CD4-positive, alpha-beta T cell treated with Interleukin-1 beta for 1 hour (primary cell): ENCODE data around the gene SLC15A3.
"Not testable (repeated sequence)": the region's sequence is repeated elsewhere in the genome, so short reads cannot be mapped to it uniquely, and the experiment has no call there.

Experiments
- DNase-seq, 2 donors: peaks; one replicate each; pipeline ENCODE4 v3.0.0-alpha.2; 2020 to 2022

SLC15A3 gene

DNA sequence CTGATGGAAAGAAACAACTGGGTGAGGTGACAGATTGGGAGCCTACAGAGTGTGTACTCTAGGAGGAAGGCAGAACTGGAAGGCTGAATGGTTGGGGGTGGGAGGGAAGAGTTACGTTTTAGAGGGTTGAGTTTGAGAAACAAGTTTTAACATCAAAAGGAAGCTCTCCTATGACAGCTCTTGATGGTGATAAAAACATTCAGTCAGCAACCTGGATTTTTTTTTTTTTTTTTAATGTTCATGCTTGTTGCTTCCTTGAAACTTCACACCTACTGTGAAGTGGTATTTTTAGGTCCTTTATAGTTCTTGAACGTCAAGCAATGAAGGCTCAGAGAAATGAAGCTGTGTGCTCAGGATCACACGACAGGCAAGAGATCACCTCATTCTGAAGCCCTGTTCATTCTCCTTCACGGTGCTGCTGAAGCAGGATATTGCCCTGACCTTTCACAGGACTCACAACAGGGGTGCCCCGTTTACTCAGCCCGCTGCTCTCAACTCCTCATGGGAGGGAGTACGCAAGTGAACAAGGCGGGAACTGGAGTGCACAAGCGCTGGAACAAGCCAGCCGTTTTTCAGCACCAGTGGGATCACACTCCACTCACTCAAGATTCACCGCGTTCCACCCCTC is 39.6 kb downstream of the SLC15A3 start:
- DNase-seq = peak; percentile 38 to 54

GRCh38 chr11:60910711-60911380 is 41.1 kb downstream of the SLC15A3 start:
- DNase-seq = no peak

DNA sequence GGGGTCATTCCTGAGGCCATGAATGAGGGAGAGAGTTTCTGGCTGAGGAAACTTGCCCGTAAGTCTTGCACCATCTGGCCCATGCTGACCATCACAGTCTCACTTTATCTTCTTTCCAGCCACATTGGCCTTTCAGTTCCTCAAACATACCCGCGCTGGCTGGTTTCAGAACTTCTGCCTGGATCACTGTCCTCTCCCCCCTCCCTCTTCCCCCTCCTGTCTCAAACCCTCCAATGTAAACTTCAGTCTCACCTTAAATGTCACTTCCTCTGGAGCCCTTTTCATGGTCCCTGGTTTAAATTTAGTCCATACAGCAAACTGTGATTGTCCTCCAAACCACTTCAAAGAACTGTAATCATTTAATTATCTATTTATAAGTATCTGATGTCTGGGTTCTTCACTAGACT is 41.7 kb downstream of the SLC15A3 start:
- DNase-seq = peak in 1 of 2 donors; percentile 68

- DNase-seq = not testable (repeated sequence)
These were observed 42.2 kb downstream of the SLC15A3 start for GRCh38 chr11:60909680-60910280.

GRCh38 chr11:60908803-60909202 is 43.2 kb downstream of the SLC15A3 start:
- DNase-seq = no peak

GRCh38 chr11:60906132-60906972 is 45.6 kb downstream of the SLC15A3 start, which contains the start of gene PRPF19:
Gene PRPF19, minus strand, starts transcription at chr11:60906585. Its CDS starts 203 bp downstream, at chr11:60906382.
- DNase-seq = peak; percentile 98 to 99

GRCh38 chr11:60905551-60906113 is 46.3 kb downstream of the SLC15A3 start:
- DNase-seq = no peak

DNA sequence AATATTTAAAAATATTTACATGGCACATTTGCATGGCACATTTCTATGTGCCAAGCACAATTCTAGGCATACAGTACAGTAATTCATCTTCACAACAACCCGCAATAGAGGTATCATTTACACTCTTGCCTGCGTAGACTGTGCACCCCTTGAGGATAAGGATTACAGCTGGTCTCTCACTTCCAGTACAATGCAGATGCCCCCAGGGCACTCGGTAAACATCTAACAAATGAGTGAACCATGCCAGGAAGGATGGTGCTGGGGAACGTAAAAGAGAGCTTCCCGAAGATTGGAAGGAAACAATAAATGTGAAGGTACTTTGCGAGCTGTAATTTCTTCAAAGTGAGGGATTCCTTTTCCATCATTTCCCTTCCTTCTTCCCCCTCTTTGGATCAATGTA is 46.9 kb downstream of the SLC15A3 start:
- no peak for DNase-seq

DNA sequence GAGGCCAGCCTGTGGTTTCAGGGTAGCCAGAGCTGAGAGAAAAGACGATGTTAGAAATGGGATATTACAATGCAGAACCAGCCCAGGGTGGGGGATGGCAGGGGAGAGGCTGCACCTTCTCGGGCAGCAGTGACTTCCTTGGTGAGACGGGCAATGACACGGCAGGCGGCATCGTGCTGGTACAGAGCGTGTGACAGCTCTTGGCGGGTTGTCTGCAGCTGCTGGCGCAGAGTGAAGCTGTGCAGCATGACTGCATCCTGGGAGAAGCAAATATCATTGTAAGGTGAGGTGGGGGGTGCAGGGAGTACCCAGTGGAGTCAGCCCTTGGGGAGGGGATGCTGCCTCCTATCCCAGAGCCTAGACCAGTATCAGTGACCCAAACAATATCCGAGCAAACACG is 49.4 kb downstream of the SLC15A3 start:
- DNase-seq = no peak

DNA sequence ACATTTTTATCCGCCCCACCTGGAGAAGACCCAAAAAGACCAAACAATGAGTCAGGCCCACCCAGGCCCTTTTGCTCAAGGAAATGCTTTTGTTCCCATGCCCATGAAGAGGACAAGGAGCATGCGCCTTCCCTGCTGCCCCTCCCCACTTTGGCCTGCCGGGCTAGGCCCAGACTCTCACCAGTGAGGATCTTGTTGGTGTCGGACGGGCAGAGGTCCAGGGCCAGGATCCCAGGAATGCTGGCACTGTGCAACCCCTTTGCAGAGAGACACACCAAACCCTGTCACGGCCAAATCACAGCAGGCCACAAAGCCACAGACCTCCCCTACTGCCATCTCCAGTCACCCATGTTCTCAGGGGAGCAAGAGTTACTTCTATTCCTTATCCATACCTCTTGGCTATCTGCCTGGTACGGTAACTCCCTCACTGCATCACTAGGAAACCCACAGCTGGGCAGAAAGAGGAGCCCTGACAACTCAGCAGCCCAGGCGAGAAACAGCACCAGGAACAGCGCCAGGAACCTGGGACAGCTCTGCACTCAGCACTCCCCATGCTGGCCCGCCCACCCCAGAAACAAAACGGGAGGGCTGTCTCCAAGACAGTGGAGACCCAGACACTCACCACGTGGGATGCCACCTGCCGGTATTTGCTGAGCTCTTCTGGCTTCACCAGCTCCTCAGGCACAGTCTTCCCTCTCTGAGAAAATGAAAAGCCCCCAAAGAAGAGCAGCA is 51.1 kb downstream of the SLC15A3 start:
- no peak for DNase-seq

GRCh38 chr11:60899977-60900376 is 52.0 kb downstream of the SLC15A3 start:
- DNase-seq = no peak

DNA sequence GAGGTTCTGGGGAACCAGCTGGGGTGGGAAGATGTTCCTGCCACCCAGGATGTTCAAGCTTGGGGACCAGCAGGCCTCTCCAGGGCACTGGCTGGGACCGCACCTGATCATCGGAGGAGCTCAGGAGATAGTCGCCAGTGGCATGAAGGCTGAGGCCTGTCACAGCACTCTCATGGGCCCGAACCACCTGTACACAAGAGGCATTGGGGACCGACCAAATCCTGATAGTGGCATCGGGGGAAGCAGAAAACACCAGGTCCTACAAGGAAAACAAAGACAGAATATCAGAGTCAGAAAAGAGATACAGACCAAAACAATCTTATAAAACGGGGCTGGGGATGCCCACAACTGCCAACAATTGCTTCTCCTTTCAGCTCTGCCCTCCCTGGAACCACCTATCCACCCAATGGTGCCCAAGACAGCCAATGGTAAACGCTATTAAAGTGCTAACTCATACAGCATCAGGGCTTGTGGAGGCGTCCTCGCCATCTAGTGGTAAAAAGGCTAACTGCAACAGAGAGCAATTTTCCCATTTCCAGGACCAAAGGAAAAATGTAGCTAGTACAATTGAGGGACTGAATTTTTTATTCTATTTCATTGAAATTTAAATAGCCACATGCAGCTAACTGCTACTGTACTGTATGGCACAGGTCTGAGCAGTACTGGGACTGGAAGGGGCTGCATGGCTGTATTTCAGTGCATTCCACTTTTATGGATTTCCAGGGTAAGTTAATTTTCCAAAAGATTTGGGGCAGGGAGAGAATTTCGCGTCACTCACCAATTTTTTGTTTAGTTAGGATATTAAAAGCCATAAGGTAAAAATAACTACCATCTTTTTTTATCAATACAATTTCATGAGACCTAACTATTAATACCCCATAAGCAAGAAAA is 52.7 kb downstream of the SLC15A3 start:
- peak; percentile 40 to 56 for DNase-seq

DNA sequence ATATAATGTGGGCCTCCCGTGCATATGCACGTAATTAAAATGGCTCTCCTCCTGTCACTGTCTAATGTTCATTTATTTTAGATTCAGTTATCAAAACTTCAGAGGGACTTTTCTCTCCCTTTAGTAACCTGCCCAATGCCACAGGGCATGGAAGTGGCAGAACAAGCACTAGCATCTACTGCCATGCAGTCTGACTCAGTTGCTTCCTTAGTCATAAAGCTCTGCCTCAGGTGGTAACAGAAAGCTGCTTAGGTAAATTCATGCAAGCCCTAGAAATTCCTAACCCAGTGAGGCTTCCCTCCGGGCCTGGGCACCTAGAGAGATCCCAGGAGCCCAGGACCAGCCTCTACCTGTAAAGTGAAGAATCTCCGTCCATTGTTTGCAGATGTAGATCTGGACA is 54.5 kb downstream of the SLC15A3 start:
- DNase-seq = no peak

GRCh38 chr11:60895687-60896086 is 56.3 kb downstream of the SLC15A3 start:
- no peak for DNase-seq

DNA sequence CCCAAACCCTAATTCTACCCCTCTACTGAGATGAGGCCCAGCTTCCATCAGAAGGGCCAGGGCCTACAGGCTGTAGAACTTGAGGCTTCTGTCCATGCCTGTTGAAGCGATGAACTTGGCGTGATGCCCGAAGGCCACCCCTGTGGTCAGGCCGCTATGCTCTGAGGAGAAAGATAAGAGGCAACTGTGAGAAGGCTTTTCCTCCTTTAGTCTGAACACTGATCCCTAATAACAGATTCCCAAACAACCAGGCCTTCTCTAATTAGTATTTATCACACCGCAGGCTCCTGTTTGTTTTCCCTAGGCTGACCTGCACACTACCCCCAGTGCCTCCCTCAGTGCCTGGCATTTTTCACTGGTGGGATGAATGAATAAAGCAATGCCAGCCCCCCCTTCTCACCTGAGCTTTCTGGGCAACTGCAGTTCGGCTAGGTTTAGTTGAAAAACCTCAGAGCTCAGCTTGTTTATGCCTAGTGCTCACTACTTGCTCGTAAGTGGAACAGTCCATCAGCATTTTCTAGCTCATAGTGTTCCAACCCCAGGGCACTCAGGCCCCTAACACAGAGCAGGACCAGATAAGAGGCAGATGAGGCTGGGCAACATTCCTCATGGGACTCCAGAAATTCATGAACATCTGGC is 60.8 kb downstream of the SLC15A3 start:
- no peak for DNase-seq

- no peak for DNase-seq
These were observed 61.3 kb downstream of the SLC15A3 start for GRCh38 chr11:60890696-60891095.

DNA sequence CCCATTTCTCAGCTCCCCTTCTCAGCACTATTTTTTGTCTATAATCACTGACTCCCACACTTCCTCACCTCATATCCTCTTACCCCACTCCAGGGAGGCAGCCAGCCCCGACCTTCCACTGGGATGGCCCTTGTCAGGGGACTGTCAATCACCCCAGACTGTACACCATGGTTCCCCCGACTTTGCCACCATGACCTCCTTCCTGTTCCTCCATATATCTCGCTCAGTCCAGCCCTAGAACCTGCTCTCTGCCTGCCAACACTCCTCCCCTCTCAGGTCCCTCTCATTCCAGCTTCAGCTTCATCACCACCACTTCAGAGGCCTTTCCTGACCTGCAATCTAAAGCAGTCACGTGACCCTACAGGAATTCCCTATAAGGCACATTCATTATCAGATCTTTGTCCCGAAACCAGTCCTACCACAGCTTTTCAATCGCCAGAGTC is 62.1 kb downstream of the SLC15A3 start:
- DNase-seq = no peak

GRCh38 chr11:60887556-60887955 is 64.4 kb downstream of the SLC15A3 start:
- peak; percentile 37 to 42 for DNase-seq
